Measurements from ENCODE around the gene MBD5.

The MBD5 gene

GRCh38 chr2:148342086-148342485, 321.2 kb downstream of the MBD5 start:
- DNase-seq, result no peak

GRCh38 chr2:148350199-148350598, 329.3 kb downstream of the MBD5 start:
- DNase-seq, result no peak

GRCh38 chr2:148351437-148352143, 330.7 kb downstream of the MBD5 start:
- no peak for DNase-seq

GRCh38 chr2:148358375-148358774, 337.5 kb downstream of the MBD5 start:
- DNase-seq, result no peak

DNA sequence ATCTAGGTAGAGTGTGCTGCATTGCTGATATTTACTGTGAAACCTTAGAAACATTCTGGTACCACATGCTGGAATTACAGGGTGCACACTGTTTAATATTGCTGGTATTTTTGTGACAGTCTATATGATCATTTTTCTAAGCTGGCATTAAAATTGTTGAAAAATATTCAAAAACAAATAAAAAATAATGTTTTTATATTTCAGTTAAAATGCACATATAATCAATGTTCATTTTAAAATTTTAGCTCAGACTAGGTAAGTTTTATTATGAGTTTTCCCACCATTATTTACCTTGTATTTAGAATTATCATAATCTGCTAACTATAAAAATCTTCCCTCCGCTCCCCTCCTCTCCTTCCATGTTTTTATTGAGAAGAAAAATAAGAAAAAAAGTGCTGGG, 339.8 kb downstream of the MBD5 start:
- no peak for DNase-seq

DNA sequence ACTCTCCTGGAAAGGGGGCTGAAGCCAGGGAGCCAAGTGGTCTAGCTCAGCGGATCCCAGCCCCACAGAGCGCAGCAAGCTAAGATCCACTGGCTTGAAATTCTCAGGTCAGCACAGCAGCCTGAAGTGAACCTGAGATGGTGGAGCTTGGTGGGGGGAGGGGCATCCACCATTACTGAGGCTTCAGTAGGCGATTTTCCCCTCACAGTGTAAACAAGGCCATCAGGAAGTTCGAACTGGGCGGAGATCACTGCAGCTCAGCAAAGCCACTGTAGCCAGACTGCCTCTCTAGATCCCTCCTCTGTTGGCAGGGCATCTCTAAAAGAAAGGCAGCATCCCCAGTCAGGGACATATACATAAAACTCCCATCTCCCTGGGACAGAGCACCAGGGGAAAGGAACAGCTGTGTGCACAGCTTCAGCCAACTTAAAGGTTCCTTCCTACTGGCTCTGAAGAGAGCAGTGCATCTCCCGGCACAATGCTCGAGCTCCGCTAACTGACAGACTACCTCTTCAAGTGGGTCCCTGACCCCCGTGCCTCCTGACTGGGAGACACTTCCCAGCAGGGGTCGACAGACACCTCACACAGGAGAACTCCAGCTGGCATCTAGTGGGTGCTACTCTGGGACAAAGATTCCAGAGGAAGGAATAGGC, 341.4 kb downstream of the MBD5 start:
- DNase-seq, result no peak

GRCh38 chr2:148375214-148375613, 354.3 kb downstream of the MBD5 start:
- no peak for DNase-seq

DNA sequence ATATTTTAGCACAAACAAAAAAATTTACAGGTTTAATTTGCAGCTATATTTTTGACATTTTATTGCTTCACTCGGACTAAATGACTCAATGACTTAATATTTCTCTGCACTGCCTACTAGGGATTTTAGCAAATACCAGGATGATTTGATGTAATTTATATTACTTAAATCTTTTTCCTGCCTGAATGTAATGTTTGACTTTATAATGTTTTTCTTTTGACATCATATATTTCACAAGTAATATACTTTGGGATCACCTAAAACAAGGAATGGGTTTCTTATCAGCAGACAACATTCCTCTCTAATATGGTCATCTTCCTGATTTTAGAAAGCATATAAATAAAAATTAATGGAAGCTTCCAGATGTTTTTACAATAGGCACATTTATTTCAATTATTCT, 370.4 kb downstream of the MBD5 start:
- DNase-seq, result no peak

GRCh38 chr2:148402786-148403185, 381.9 kb downstream of the MBD5 start:
- no peak for DNase-seq

- no peak for DNase-seq
These were observed 390.0 kb downstream of the MBD5 start for GRCh38 chr2:148410899-148411298.

- DNase-seq, result no peak
These were observed 395.4 kb downstream of the MBD5 start for GRCh38 chr2:148416248-148416647.

GRCh38 chr2:148430101-148430500, 409.2 kb downstream of the MBD5 start:
- DNase-seq, result no peak

GRCh38 chr2:148447877-148448276, 427.0 kb downstream of the MBD5 start:
- DNase-seq, result no peak

DNA sequence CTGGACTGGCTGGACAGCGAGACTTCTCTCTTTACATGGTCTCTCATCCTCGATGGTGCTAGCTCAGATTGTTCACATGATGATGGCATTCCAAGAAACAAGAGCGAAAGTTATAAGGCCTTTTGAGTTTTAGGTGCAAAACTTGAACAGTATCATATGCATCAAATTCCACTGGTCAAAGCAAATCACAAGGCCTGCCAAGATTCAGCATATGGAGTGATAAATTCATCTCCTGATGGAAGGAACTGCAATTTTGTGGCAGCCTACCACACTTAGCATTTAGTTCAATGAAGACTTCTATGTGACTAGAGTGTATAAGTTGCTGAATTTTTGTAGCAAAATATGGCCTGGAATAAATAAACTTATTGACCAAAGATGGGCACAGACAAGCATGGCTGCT, 429.6 kb downstream of the MBD5 start:
- no peak for DNase-seq

DNA sequence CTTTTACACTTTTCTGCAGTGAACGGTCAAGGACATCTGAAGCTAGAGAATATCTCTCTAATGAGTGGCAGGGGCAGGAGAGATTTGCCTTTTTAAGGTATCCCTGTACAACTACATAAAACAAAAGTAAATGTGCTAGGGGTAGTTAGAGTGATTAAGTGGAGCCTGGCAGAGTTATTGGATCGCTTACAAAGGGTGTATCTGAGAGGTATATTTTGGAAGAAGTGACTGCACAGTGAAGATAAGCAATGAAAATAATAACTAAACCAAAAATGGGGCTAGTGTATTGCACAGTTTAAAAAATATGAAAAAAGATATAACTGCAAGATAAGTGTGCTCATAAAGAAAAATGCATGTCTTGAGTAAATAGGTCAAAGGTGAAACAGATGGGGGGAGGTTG, 430.2 kb downstream of the MBD5 start:
- DNase-seq, result no peak

- DNase-seq, result no peak
These were observed 434.9 kb downstream of the MBD5 start for GRCh38 chr2:148455791-148456190.

- DNase-seq, result no peak
These were observed 437.3 kb downstream of the MBD5 start for GRCh38 chr2:148458171-148458570.

GRCh38 chr2:148459377-148459778, 438.5 kb downstream of the MBD5 start:
- no peak for DNase-seq

DNA sequence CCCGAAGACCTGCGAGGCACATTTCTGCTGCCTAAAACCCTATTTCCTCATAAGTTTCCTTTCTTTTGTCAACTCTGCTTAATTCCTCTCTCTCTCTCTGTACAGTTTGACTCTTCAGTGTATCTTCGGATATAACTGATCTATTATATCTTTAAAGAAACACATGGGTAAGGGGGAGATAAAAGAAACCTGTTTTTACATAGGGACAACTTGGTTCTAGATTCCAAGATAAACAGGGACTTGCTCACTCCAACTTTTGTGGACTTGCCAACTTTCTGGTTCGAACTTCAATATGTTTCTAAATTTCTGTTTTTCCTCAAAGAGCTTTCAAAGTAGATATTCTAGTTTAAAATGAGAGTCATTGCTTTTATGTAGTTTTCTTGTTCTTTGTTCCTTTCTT, 441.0 kb downstream of the MBD5 start:
- no peak for DNase-seq

DNA sequence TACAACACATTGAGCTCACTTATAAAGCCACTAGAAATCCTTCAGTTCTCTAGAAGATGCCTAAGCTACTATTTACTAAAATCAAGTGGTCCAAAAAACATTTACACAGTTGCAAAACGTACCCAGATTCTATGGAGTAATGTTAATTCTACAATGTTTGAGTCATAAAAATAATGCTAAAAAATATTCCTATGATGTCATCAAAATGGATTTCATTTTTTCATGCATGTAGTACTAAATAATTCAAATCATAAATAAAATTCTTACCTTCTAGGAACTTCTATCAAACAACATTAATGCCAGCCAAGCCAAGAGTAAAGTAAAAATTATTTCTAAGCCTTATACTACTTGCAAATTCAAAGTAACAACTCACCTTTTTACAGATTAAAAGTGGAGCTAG, 454.7 kb downstream of the MBD5 start:
- no peak for DNase-seq

DNA sequence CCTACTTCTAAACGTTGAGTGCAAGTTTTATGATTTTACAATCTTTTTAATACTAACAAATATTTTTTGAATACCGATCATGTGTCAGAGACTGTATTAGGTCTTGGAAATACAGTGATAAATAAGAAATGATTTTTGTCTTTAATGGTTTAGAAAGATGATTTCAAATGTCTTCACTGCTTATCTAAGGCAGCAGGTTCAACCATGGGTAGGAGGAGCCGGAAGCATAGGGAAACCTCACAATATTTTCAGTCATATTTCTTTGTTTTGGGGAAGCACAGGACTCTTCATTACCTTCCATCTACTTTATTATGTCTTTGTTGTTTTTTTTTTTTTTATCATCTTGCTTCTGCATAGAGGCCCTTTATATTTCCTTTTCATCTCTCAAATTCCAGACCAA, 458.5 kb downstream of the MBD5 start:
- no peak for DNase-seq

- no peak for DNase-seq
These were observed 462.8 kb downstream of the MBD5 start for GRCh38 chr2:148483665-148484064.

GRCh38 chr2:148484066-148484465, 463.2 kb downstream of the MBD5 start:
- DNase-seq, result no peak

- no peak for DNase-seq
These were observed 465.8 kb downstream of the MBD5 start for GRCh38 chr2:148486655-148487054.

DNA sequence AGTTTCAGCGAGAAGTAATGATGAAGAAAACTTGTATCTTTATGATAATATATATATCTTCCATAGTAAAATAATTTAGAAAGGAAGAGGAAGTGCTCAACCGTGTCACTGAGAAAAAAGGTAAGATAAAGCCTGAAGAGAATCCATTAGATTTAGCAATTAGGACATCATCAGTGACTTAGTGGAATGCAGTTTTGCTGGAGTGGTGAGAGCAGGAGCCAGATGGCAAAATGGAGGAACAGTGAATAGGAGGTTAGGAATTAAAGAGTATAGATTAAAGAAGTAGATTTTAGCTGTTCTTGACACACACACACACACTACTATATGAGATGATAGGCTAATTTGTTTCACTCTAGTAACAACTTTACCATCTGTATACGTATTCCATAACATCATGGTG, 466.5 kb downstream of the MBD5 start:
- no peak for DNase-seq
